PFSK-1 (cell line): ENCODE data around the gene NRL.

Experiments used
- FOXP2 ChIP-seq: optimal IDR thresholded peaks from 2 replicates; pipeline ENCODE3; 2011; ENCODE audit warnings: borderline replicate concordance, control low read depth, inconsistent platforms; ENCODE audit not compliant: insufficient read depth; ENCODE audit errors: extremely low read length, extremely low read depth
- POLR2AphosphoS5 ChIP-seq: IDR thresholded peaks from 2 replicates; pipeline ENCODE4 v1.6.1; 2012; ENCODE audit warnings: low read depth, mild to moderate bottlenecking, control low read depth, low read length, moderate library complexity

- TF ChIP-seq POLR2AphosphoS5 (no peak), FOXP2 (no peak)
These were observed 60.5 kb downstream of the NRL start for GRCh38 chr14:24054324-24054641.
